Midbrain (tissue), 1 donor: ENCODE results near the gene AKAP6.
A peak's percentile ranks its signal among the peaks of the same experiment; 100 is the strongest.

ENCODE experiments used
- DNase-seq: peaks from one replicate; lab custom pipeline; 2025; lab: John Stamatoyannopoulos, UW

Gene AKAP6, protein sequence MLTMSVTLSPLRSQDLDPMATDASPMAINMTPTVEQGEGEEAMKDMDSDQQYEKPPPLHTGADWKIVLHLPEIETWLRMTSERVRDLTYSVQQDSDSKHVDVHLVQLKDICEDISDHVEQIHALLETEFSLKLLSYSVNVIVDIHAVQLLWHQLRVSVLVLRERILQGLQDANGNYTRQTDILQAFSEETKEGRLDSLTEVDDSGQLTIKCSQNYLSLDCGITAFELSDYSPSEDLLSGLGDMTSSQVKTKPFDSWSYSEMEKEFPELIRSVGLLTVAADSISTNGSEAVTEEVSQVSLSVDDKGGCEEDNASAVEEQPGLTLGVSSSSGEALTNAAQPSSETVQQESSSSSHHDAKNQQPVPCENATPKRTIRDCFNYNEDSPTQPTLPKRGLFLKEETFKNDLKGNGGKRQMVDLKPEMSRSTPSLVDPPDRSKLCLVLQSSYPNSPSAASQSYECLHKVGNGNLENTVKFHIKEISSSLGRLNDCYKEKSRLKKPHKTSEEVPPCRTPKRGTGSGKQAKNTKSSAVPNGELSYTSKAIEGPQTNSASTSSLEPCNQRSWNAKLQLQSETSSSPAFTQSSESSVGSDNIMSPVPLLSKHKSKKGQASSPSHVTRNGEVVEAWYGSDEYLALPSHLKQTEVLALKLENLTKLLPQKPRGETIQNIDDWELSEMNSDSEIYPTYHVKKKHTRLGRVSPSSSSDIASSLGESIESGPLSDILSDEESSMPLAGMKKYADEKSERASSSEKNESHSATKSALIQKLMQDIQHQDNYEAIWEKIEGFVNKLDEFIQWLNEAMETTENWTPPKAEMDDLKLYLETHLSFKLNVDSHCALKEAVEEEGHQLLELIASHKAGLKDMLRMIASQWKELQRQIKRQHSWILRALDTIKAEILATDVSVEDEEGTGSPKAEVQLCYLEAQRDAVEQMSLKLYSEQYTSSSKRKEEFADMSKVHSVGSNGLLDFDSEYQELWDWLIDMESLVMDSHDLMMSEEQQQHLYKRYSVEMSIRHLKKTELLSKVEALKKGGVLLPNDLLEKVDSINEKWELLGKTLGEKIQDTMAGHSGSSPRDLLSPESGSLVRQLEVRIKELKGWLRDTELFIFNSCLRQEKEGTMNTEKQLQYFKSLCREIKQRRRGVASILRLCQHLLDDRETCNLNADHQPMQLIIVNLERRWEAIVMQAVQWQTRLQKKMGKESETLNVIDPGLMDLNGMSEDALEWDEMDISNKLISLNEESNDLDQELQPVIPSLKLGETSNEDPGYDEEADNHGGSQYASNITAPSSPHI (N-terminal part only)

GRCh38 chr14:32329146-32329545 is at the start of gene AKAP6:
Gene AKAP6 (plus strand): TSS chr14:32329298. CDS start chr14:32433494, 104,196 bp downstream.
- peak; percentile 90 for DNase-seq

DNA sequence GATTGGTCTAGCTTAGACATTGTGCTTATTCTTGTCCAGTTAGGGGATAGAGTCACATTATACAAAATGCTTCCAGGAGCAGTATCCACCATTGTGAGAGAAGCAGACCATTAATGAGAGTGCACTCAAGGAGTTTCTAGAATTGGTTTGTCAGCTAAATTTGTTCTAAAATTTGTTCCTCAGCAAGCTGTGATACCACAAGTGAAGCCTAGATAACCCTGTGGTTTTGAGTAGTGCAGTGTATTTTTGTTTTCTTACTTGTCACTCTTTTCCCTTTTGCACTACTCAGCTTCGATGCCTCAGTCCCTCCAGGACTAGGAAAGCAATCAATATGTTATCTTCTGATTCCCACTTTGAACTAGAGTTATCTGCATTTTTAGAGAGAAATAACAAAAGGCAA is 42.5 kb upstream of the AKAP6 start:
- no peak for DNase-seq

DNA sequence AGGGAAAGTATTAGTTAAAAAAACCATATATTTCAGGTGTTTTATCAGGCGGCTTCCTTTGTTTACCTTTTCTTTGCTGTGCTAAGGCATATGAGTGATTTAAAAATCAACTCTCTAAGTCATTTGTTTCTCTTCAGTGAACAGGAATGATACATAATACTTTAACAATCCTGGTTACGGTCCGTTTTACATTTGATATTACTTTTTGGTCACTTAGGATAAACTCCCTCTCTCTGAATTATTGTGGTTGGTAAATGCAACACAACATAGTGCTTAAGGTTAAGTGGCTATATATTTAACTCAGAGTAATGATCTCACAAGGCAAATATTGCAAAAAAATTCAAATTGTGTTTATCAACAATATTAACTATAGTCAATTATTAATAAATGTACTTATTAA is 32.7 kb upstream of the AKAP6 start:
- DNase-seq: no peak

GRCh38 chr14:32298346-32298745 is 30.8 kb upstream of the AKAP6 start:
- DNase-seq: no peak

GRCh38 chr14:32300136-32300535 is 29.0 kb upstream of the AKAP6 start:
- no peak for DNase-seq

DNA sequence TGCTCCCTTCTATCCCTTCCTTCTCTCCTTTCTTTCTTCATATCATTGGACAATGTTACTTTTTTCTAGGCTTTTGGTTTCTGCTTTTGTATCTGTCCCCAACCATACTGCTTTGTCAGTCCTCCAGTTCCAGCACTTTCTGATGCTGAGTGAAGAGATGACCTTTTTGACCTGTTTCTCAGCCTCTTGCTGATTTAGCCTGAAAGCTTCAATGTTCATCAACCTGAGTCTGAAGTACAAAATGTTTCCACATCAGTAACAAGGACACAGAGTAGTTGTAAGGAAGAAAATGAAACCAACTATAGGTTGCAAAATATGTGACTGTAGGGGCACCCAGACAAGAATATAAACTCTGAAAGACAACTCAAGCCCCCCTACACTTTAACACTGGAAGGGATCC is 25.2 kb upstream of the AKAP6 start:
- no peak for DNase-seq

DNA sequence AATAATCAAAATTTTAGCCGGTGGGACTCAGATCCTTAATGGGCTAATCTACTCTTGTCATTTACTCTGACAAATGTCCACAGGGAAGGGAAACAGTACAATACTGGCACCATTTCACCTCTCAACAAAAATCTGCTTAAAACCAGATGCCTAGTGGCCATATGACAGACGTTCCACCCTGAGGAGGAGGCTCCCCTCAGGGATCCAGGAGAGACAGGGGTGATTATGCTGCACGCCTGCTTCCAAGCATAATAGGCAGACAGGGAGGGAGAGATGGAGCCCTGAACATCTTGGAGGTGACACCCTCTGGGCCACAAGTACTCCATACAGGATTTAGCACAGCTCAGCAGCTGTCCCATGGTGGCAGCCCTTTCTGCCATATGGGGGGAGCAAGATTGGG is 24.8 kb upstream of the AKAP6 start:
- no peak for DNase-seq

GRCh38 chr14:32306549-32306948 is 22.5 kb upstream of the AKAP6 start:
- no peak for DNase-seq

DNA sequence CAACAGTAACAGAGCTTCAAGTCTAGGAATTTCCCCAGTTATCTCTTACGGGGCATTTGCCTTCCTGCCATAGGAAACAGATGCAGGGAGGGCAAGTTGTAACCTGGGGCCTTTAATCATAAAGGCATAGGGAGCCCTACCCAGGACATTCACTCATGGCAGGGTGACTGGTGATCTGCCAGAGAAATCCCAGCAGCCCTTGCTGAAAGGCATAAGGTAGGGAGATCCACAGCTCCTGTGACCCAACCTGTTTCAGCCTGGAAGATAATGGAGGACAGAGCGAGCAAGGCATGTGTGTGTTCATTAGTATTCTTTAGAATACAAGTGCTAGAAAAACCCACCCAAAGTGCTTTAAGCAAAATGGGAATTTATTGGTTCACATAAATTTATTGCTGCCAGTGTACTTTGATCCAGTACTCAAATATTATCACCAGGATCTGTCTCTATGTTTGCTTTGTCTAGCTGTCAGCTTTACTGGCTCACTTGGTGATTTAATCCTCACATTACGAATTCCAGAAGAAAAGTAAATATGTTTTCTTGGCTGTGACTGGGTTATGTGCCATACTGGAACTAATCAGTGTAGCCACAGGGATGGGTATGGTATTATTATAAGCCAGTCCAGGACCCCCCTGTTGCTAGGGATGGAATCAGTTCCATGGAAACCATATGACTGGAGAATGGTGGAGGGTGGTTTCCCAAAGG is 21.1 kb upstream of the AKAP6 start:
- DNase-seq: no peak

GRCh38 chr14:32310876-32311275 is 18.2 kb upstream of the AKAP6 start:
- DNase-seq: no peak

- no peak for DNase-seq
Observed at GRCh38 chr14:32311294-32312009, 17.6 kb upstream of the AKAP6 start.

DNA sequence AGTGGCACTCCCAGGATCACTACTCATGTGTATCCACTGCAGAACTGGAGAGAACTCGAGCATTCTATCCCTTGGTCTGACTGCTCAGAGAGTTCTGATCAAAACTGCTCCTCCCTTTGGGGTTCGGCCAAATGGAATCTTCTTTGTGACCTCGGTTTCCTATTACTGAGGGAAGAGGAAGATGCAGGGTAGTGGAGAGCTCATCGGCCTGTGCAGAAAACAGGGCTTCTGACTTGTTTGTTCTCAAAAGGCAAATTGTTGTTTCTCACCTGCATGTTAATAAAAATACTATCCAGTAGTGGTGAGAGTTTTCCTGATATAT is 17.1 kb upstream of the AKAP6 start:
- DNase-seq: no peak

DNA sequence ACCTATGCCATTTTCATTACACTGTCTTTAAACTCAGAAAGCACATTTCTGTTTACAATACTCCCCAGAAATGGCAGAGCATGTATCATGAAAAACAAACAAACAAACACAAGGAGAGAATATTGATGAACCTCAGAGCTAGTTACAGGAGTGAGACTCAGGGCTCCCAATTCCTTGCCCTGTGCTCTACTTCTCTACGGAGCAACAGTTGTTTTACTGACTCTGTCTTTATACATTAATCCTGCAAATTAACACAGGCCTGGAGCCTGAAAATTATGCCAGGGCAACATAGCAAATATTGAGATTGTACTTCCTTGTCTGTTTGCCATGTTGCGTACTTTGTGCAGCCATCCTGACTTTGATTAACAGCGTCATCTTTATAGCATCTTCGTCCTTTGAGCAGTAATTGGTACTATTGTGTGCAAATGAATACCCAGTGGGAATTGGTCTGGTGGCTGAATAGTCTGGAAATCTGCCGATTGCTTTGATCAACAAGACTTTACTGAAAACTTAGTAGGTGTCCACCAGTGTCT is 15.2 kb upstream of the AKAP6 start:
- no peak for DNase-seq

- no peak for DNase-seq
Observed at GRCh38 chr14:32318087-32318795, 10.9 kb upstream of the AKAP6 start.

DNA sequence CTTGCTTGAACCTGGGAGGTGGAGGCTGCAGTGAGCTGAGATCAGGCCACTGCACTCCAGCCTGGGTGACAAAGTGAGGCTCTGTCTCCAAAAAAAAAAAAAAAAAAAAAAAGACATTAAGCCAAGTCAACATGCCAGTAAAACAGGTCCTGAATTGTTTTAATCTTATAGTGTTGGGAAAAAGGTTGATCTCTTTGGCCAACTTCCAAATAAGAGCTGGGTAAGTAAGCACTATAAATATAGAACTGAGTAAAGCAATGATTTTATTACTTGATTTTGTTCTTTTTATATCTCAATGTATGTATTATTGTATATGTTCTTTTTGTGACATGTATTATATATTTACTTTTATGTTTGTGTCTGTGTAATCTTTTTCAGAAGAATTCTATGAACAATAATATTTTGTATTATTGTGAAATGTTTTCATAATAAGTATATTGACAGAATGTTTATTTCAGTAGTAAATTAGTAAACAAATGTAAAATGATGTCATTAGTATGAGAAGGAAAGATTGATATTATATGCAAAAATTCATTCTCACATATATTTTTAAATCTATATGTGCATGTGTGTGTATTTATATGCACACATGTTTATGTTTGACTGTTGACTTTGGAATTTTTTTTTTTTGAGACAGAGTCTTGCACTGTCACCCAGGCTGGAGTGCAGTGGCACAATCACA is 9.6 kb upstream of the AKAP6 start:
- DNase-seq: no peak

- DNase-seq: no peak
Observed at GRCh38 chr14:32324601-32325000, 4.5 kb upstream of the AKAP6 start.

GRCh38 chr14:32327255-32327961 is 1.7 kb upstream of the AKAP6 start:
- no peak for DNase-seq

GRCh38 chr14:32329690-32330285 is 690 bp downstream of the AKAP6 start:
- DNase-seq: peak; percentile 54
